Uterus (tissue), 4 donors: ENCODE data around the gene CAMTA1. TPM values are rescaled to one million over a fixed set of nuclear protein-coding genes. Genes with fewer than 3 reads are reported as not detected.

Experiments used
- DNase-seq, 2 donors: peaks; one replicate each; pipeline ENCODE4 v3.0.0-alpha.2; 2019 to 2020
- H3K27ac ChIP-seq, 2 donors: fragments of 200-600 bp; sonication (generic); 1 replicate in 1 of 2; 2 replicates in 1 of 2; pipeline ENCODE4 v1.5.1; 2016 to 2018
- H3K27me3 ChIP-seq, 2 donors: fragments of 200-600 bp; sonication (generic); one replicate each; pipeline ENCODE4 v1.5.1; 2018 to 2019; ENCODE audit warnings: control low read depth in 1 of 2
- H3K36me3 ChIP-seq, 2 donors: fragments of 200-600 bp; sonication (generic); one replicate each; pipeline ENCODE4 v1.5.1; 2019; ENCODE audit warnings: control low read depth in 1 of 2
- H3K4me1 ChIP-seq, 2 donors: fragments of 200-600 bp; sonication (generic); one replicate each; pipeline ENCODE4 v1.5.1; 2018 to 2019; ENCODE audit warnings: control low read depth in 1 of 2
- H3K4me3 ChIP-seq, 2 donors: fragments of 200-600 bp; sonication (generic); 1 replicate in 1 of 2; 2 replicates in 1 of 2; pipeline ENCODE4 v1.5.1; 2018 to 2019; ENCODE audit warnings: mild to moderate bottlenecking in 1 of 2
- H3K9me3 ChIP-seq, 2 donors: fragments of 200-600 bp; sonication (generic); one replicate each; pipeline ENCODE4 v1.5.1; 2019; ENCODE audit warnings: control low read depth in 1 of 2
- CTCF ChIP-seq, 4 experiments: fragments of 200-600 bp in 2 of 4; fragments of 450-650 bp in 2 of 4; sonication (generic) in 2 of 4; IDR thresholded peaks; one replicate each; pipeline ENCODE4 v1.5.1; 2016 to 2019; ENCODE audit warnings: antibody characterized with exemption in 4 of 4, mild to moderate bottlenecking in 2 of 4, moderate library complexity in 1 of 4
- POLR2A ChIP-seq, 2 donors: fragments of 450-650 bp; IDR thresholded peaks; one replicate each; pipeline ENCODE4 v1.6.1; 2016; ENCODE audit warnings: antibody characterized with exemption in 2 of 2, mild to moderate bottlenecking in 1 of 2, moderate library complexity in 1 of 2
- intact Hi-C: fragments of 100-400 bp; cut with DNase I; formaldehyde crosslinking; loops from one replicate; pipeline ENCODE4 v1.15.1; 2023; ENCODE audit warnings: low total_unique reads
- total RNA-seq, 4 donors: library from RNA; depleted of rRNA in 3 of 4; stranded (reverse); fragments of >200 nt in 3 of 4; gene quantifications; one replicate each; pipeline versions ENCODE4 v1.1.0 to v1.2.4, GENCODE V29; 2014 to 2023
- donor health status: DM: yes; HTN: yes; CAD: no.

The CAMTA1 gene
- total RNA-seq, 4 donors from 2014 or later, result 29.7 to 427 (median 64.8) TPM

- TF ChIP-seq POLR2A (IDR thresholded peaks at IDR 0.05), result no peak
- no peak for TF ChIP-seq CTCF (IDR thresholded peaks at IDR 0.05)
- intact Hi-C loops, result no loop called here
- DNase-seq, result no peak
- Histone ChIP-seq H3K27me3 (no peaks in the 10 kb centered on the region), H3K9me3 (no peaks in the 10 kb centered on the region), H3K27ac (no peak overlapping the region), H3K36me3 (no peaks in the 10 kb centered on the region), H3K4me1 (no peaks in the 10 kb centered on the region), H3K4me3 (no peak overlapping the region)
Measured at GRCh38 chr1:6782151-6782550, 3.1 kb upstream of the CAMTA1 start.

GRCh38 chr1:6783221-6783620 lies 2.0 kb upstream of the CAMTA1 start:
- intact Hi-C loops, result no loop called here
- no peak for TF ChIP-seq POLR2A (IDR thresholded peaks at IDR 0.05)
- TF ChIP-seq CTCF (IDR thresholded peaks at IDR 0.05), result no peak
- H3K4me3 ChIP-seq, result no peak overlapping the region

DNA sequence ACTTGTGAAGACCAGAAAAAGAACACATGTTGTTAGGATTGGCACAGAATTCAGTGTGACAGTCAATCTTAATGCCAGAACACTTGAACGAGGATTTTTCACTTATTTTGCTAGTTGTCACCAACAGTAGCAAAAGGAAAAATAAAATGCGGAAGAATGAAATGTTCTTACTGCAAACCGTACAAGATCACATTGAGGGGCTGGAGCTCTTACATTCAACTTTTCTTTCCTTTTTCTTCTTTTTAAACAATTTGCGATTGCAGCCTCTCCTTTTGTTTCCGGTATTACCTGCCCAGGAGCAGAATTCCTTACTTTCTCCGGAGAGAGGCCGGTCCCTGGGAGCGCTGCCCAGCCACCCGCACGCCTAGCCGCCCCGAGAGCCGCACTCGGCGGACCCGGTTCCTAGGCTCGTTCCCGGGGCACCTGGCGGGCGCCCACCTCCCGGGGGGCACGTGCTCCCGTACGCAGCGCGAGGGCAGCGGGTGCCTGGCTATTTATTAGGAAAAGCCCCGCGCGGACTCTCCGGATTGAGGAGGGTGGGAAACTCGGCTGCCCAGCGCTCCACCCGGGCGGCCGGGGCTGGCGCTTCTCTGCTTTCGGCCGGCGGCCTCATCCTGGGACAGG lies 1.2 kb upstream of the CAMTA1 start:
- peak in 1 of 4 experiments; percentile 5 for TF ChIP-seq CTCF (IDR thresholded peaks at IDR 0.05)
- TF ChIP-seq POLR2A (IDR thresholded peaks at IDR 0.05), result peak in 1 of 2 donors; percentile 9
- intact Hi-C loops, result no loop called here
- Histone ChIP-seq H3K27me3 (no peaks in the 10 kb centered on the region), H3K27ac (peak overlapping the region; percentile 91 to 94), H3K9me3 (no peaks in the 10 kb centered on the region), H3K4me3 (peak overlapping the region; percentile 40 to 62), H3K4me1 (no peaks in the 10 kb centered on the region), H3K36me3 (no peaks in the 10 kb centered on the region)
- no peak for DNase-seq

More at GRCh38 chr1:6783221-6783620, 2.0 kb upstream of the CAMTA1 start:
- Histone ChIP-seq H3K4me1 (no peaks in the 10 kb centered on the region), H3K36me3 (no peaks in the 10 kb centered on the region), H3K27ac (peak overlapping the region; percentile 91 to 94), H3K27me3 (no peaks in the 10 kb centered on the region), H3K9me3 (no peaks in the 10 kb centered on the region)
- no peak for DNase-seq

- H3K4me1 ChIP-seq, result no peaks in the 10 kb centered on the region
- no peaks in the 10 kb centered on the region for H3K27me3 ChIP-seq
- peak; percentile 100 for DNase-seq
- H3K36me3 ChIP-seq, result no peaks in the 10 kb centered on the region
- H3K9me3 ChIP-seq, result no peaks in the 10 kb centered on the region
- intact Hi-C loops, result no loop called here
- H3K4me3 ChIP-seq, result peak overlapping the region; percentile 40 to 62
- H3K27ac ChIP-seq, result peak overlapping the region; percentile 91 to 94
- TF ChIP-seq CTCF (IDR thresholded peaks at IDR 0.05), result peak in 1 of 4 experiments; percentile 47
- TF ChIP-seq POLR2A (IDR thresholded peaks at IDR 0.05), result peak; percentile 87 to 96
Measured at GRCh38 chr1:6784560-6785317, 515 bp upstream of the CAMTA1 start.
